ENCODE measurements around the gene GALNT7.

- TF ChIP-seq CTCF (IDR thresholded peaks at IDR 0.05) (no peak), POLR2A (IDR thresholded peaks at IDR 0.05) (no peak)
Observed at GRCh38 chr4:173176010-173176409, 7.4 kb downstream of the GALNT7 start.
